CD4-positive, alpha-beta memory T cell (primary cell): ENCODE results near the gene IL20RA. TPM values are rescaled to one million over a fixed set of nuclear protein-coding genes. Genes with fewer than 3 reads are reported as not detected.
"Not testable (repeated sequence)": the region's sequence is repeated elsewhere in the genome, so short reads cannot be mapped to it uniquely, and the experiment has no call there.

Experiments used
- CTCF ChIA-PET: fragments of 350-600 bp; sonication (Branson Sonifier 250); formaldehyde crosslinking; loops from one replicate; lab custom pipeline; 2021; ENCODE audit warnings: inconsistent platforms; ENCODE audit not compliant: partially characterized antibody; lab: Charles Lee
- POLR2A ChIA-PET: fragments of 350-600 bp; sonication (Branson Sonifier 250); formaldehyde crosslinking; loops from one replicate; lab custom pipeline; 2021; ENCODE audit not compliant: partially characterized antibody; lab: Charles Lee
- DNase-seq, 5 donors: peaks; one replicate each; pipeline versions ENCODE4 v3.0.0 to v3.0.0-alpha.2; 2020 to 2022; ENCODE audit warnings: mixed read lengths in 1 of 5
- H3K27ac ChIP-seq: one replicate; pipeline ENCODE4 v1.7.0; 2013; ENCODE audit warnings: low read depth, low read length
- H3K27me3 ChIP-seq: 2 replicates; pipeline ENCODE4 v1.7.0; 2013; ENCODE audit warnings: mild to moderate bottlenecking, low read length, moderate library complexity; ENCODE audit not compliant: insufficient read depth
- H3K36me3 ChIP-seq: 2 replicates; pipeline ENCODE4 v1.7.0; 2013; ENCODE audit warnings: mild to moderate bottlenecking, low read length, moderate library complexity; ENCODE audit not compliant: insufficient read depth
- H3K4me1 ChIP-seq: 2 replicates; pipeline ENCODE4 v1.7.0; 2013; ENCODE audit warnings: mild to moderate bottlenecking, low read length, moderate library complexity; ENCODE audit not compliant: insufficient read depth
- H3K4me3 ChIP-seq, 2 donors: one replicate each; pipeline ENCODE4 v1.7.0; 2013; ENCODE audit warnings: low read length in 2 of 2, mild to moderate bottlenecking in 1 of 2
- H3K9me3 ChIP-seq, 2 donors: one replicate each; pipeline ENCODE4 v1.7.0; 2013; ENCODE audit warnings: low read length in 2 of 2, control low read depth in 1 of 2; ENCODE audit not compliant: control insufficient read depth in 1 of 2
- H3K27ac Mint-ChIP-seq, 7 donors: one replicate each; pipeline ENCODE4 v1.8.0; 2020 to 2021; ENCODE audit warnings: mixed read lengths in 7 of 7, mild to moderate bottlenecking in 6 of 7, inconsistent platforms in 3 of 7, moderate library complexity in 3 of 7
- H3K27me3 Mint-ChIP-seq, 2 donors: one replicate each; pipeline ENCODE4 v1.8.0; 2020 to 2021; ENCODE audit warnings: mixed read lengths in 2 of 2
- H3K36me3 Mint-ChIP-seq, 2 donors: one replicate each; pipeline ENCODE4 v1.8.0; 2020 to 2021; ENCODE audit warnings: mixed read lengths in 2 of 2, inconsistent platforms in 1 of 2, mild to moderate bottlenecking in 1 of 2
- H3K4me1 Mint-ChIP-seq, 4 donors: one replicate each; pipeline ENCODE4 v1.8.0; 2020 to 2021; ENCODE audit warnings: mixed read lengths in 4 of 4, mild to moderate bottlenecking in 1 of 4
- H3K4me3 Mint-ChIP-seq, 8 donors: one replicate each; pipeline ENCODE4 v1.8.0; 2020 to 2021; ENCODE audit warnings: mixed read lengths in 8 of 8, mild to moderate bottlenecking in 7 of 8, moderate library complexity in 6 of 8, inconsistent platforms in 3 of 8
- H3K9me3 Mint-ChIP-seq, 8 donors: one replicate each; pipeline ENCODE4 v1.8.0; 2020 to 2021; ENCODE audit warnings: mixed read lengths in 8 of 8, mild to moderate bottlenecking in 5 of 8, inconsistent platforms in 3 of 8, moderate library complexity in 1 of 8
- intact Hi-C: fragments of 100-400 bp; cut with micrococcal nuclease; formaldehyde crosslinking; loops from one replicate; pipeline ENCODE4 v1.15.1; 2023
- polyA plus RNA-seq, 2 donors: library from polyadenylated mRNA; unstranded; fragments of 300-500 nt; fragmentation: Illumina TruSeq; gene quantifications; one replicate each; pipeline ENCODE4 v1.2.3, GENCODE V29; 2021
- total RNA-seq, 2 experiments: library from RNA; stranded (reverse); gene quantifications; one replicate each; pipeline ENCODE4 v1.2.3, GENCODE V29; 2021

IL20RA gene
- total and polyA plus RNA-seq, 4 experiments from 2014 or later = not detected

DNA sequence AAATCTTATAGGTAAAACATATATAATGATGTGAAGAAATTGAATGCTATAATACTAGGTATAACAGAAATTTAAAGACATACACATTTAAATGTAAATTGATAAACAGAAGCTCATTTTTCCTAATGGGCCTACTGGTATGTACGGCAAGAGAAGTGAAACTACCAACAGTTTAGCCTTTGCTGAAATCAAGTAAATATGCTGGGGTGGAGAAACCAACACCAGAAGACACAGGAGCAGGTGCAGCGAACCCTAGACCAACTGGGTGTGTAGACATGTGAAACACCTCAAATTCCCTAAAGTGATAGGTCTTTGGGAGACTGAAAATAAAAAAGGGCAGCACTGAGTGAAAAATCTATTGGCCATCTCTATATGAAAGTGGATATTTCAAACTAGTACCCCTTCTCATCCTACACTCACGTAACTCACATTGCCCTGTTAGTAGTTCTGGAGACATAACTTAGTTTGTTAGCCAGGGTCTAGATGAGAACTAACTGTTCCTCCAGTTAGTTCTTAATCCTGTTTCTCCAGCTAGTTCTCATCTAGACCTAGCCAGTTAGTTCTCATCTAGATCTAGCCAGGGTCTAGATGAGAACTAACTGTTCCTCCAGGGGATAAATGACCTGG, 69.6 kb downstream of the IL20RA start:
- H3K4me1 ChIP-seq = no peaks in the 10 kb centered on the region
- no peaks in the 10 kb centered on the region for H3K36me3 ChIP-seq
- Mint-ChIP-seq H3K36me3 (no peaks in the 10 kb centered on the region), H3K9me3 (peaks cover 0 to 2% (median 0%) of the 10 kb centered on the region in 8 donors), H3K27me3 (peaks cover 5 to 8% of the 10 kb centered on the region in 2 donors), H3K4me3 (no peak overlapping the region), H3K4me1 (no peaks in the 10 kb centered on the region), H3K27ac (no peak overlapping the region)
- no peak overlapping the region for H3K27ac ChIP-seq
- intact Hi-C loops = no loop called here
- ChIA-PET CTCF (no interaction called here), POLR2A (no interaction called here)
- H3K4me3 ChIP-seq = no peak overlapping the region
- no peaks in the 10 kb centered on the region for H3K27me3 ChIP-seq
- no peaks in the 10 kb centered on the region for H3K9me3 ChIP-seq
- no peak for DNase-seq

- H3K27ac Mint-ChIP-seq, H3K4me1 ChIP-seq: not testable (repeated sequence)
Measured at GRCh38 chr6:136973781-136974180, 71.0 kb downstream of the IL20RA start.

GRCh38 chr6:136971609-136972008, 73.2 kb downstream of the IL20RA start:
- peaks cover 0 to 2% (median 0%) of the 10 kb centered on the region in 8 donors for H3K9me3 Mint-ChIP-seq
- ChIA-PET CTCF (interaction anchor here (1.2 to 2.2 kb wide), 3 partner anchors 18 to 342 kb away, joined by 3 to 7 read pairs (median 3); no protein-coding TSS in a partner anchor), POLR2A (no interaction called here)
- intact Hi-C loops = no loop called here
- H3K27ac ChIP-seq = no peak overlapping the region
- no peak for DNase-seq
- no peak overlapping the region for H3K27ac Mint-ChIP-seq
- no peak overlapping the region for H3K4me3 ChIP-seq
- no peaks in the 10 kb centered on the region for H3K4me1 ChIP-seq
- H3K9me3 ChIP-seq = no peaks in the 10 kb centered on the region
- H3K27me3 ChIP-seq = no peaks in the 10 kb centered on the region
- no peak overlapping the region for H3K4me3 Mint-ChIP-seq
- H3K36me3 ChIP-seq = no peaks in the 10 kb centered on the region
- H3K36me3 Mint-ChIP-seq = no peaks in the 10 kb centered on the region
- H3K27me3 Mint-ChIP-seq = peaks cover 8 to 26% of the 10 kb centered on the region in 2 donors
- H3K4me1 Mint-ChIP-seq = peaks cover 0 to 10% (median 6%) of the 10 kb centered on the region in 4 donors

More at GRCh38 chr6:136973781-136974180, 71.0 kb downstream of the IL20RA start:
- DNase-seq, intact Hi-C loops, H3K27me3 ChIP-seq, POLR2A ChIA-PET, H3K9me3 Mint-ChIP-seq, H3K36me3 ChIP-seq, H3K36me3 Mint-ChIP-seq, H3K4me3 Mint-ChIP-seq, H3K27ac ChIP-seq, H3K9me3 ChIP-seq, H3K4me1 Mint-ChIP-seq, H3K4me3 ChIP-seq: not testable (repeated sequence)
- peaks cover 3 to 11% of the 10 kb centered on the region in 2 donors for H3K27me3 Mint-ChIP-seq
- CTCF ChIA-PET = interaction anchor here (1.7 kb wide), 1 partner anchor 10 kb away, joined by 8 read pairs; no protein-coding TSS in a partner anchor

GRCh38 chr6:136969930-136970329, 74.8 kb downstream of the IL20RA start:
- H3K4me3 Mint-ChIP-seq = no peak overlapping the region
- intact Hi-C loops = loop anchor here (10.0 kb wide), 1 partner anchor 205 kb away; the partner anchor contains the start of gene IL22RA2
- H3K27ac Mint-ChIP-seq = no peak overlapping the region
- Histone ChIP-seq H3K27ac (no peak overlapping the region), H3K27me3 (no peaks in the 10 kb centered on the region), H3K4me1 (no peaks in the 10 kb centered on the region), H3K9me3 (no peaks in the 10 kb centered on the region), H3K4me3 (no peak overlapping the region), H3K36me3 (no peaks in the 10 kb centered on the region)
- POLR2A ChIA-PET = no interaction called here
- peaks cover 9 to 32% of the 10 kb centered on the region in 2 donors for H3K27me3 Mint-ChIP-seq
- DNase-seq = no peak
- CTCF ChIA-PET = interaction anchor here (1.1 to 2.2 kb wide), 3 partner anchors 9 to 344 kb away, joined by 4 to 7 read pairs (median 5); no protein-coding TSS in a partner anchor
- H3K4me1 Mint-ChIP-seq = peaks cover 0 to 10% (median 6%) of the 10 kb centered on the region in 4 donors
- peaks cover 0 to 2% (median 0%) of the 10 kb centered on the region in 8 donors for H3K9me3 Mint-ChIP-seq
- H3K36me3 Mint-ChIP-seq = no peaks in the 10 kb centered on the region

GRCh38 chr6:136969433-136969832, 75.3 kb downstream of the IL20RA start:
- H3K4me3 ChIP-seq = no peak overlapping the region
- no peak overlapping the region for H3K27ac ChIP-seq
- peaks cover 0 to 2% (median 0%) of the 10 kb centered on the region in 8 donors for H3K9me3 Mint-ChIP-seq
- H3K36me3 Mint-ChIP-seq = no peaks in the 10 kb centered on the region
- no peaks in the 10 kb centered on the region for H3K4me1 ChIP-seq
- H3K9me3 ChIP-seq = no peaks in the 10 kb centered on the region
- ChIA-PET CTCF (interaction anchor here (1.1 to 1.4 kb wide), 4 partner anchors 9 to 345 kb away, joined by 3 to 5 read pairs (median 4); no protein-coding TSS in a partner anchor), POLR2A (no interaction called here)
- peaks cover 0 to 10% (median 6%) of the 10 kb centered on the region in 4 donors for H3K4me1 Mint-ChIP-seq
- no peaks in the 10 kb centered on the region for H3K36me3 ChIP-seq
- peaks cover 10 to 32% of the 10 kb centered on the region in 2 donors for H3K27me3 Mint-ChIP-seq
- intact Hi-C loops = loop anchor here (10.0 kb wide), 1 partner anchor 205 kb away; the partner anchor contains the start of gene IL22RA2
- H3K27ac Mint-ChIP-seq = no peak overlapping the region
- H3K4me3 Mint-ChIP-seq = no peak overlapping the region
- H3K27me3 ChIP-seq = no peaks in the 10 kb centered on the region
- no peak for DNase-seq

GRCh38 chr6:136968837-136969236, 75.9 kb downstream of the IL20RA start:
- Histone ChIP-seq H3K36me3 (no peaks in the 10 kb centered on the region), H3K9me3 (no peaks in the 10 kb centered on the region), H3K4me1 (no peaks in the 10 kb centered on the region), H3K27me3 (no peaks in the 10 kb centered on the region), H3K4me3 (no peak overlapping the region), H3K27ac (no peak overlapping the region)
- Mint-ChIP-seq H3K36me3 (no peaks in the 10 kb centered on the region), H3K4me3 (no peak overlapping the region), H3K4me1 (peaks cover 0 to 10% (median 6%) of the 10 kb centered on the region in 4 donors), H3K27ac (no peak overlapping the region), H3K9me3 (peaks cover 0 to 2% (median 0%) of the 10 kb centered on the region in 8 donors), H3K27me3 (peaks cover 10 to 32% of the 10 kb centered on the region in 2 donors)
- DNase-seq = no peak
- ChIA-PET CTCF (interaction anchor here (1.1 to 2.5 kb wide), 6 partner anchors 8 to 345 kb away, joined by 3 to 9 read pairs (median 4); no protein-coding TSS in a partner anchor), POLR2A (no interaction called here)
- intact Hi-C loops = loop anchor here (1.0 to 10.0 kb wide), 4 partner anchors 125 to 672 kb away; partner anchors contain the start of gene IL22RA2
